SK-N-MC (cell line): ENCODE measurements around the gene MST1R.

Experiments
- EZH2 ChIP-seq: fragments of 200-600 bp; sonication (generic); IDR thresholded peaks from one replicate; pipeline ENCODE4 v1.6.1; 2017; ENCODE audit warnings: antibody characterized with exemption
- FOXP2 ChIP-seq: optimal IDR thresholded peaks from 2 replicates; pipeline ENCODE3; 2011; ENCODE audit warnings: mild to moderate bottlenecking, moderate library complexity; ENCODE audit not compliant: insufficient read depth; ENCODE audit errors: extremely low read length, control extremely low read depth
- POLR2AphosphoS5 ChIP-seq: IDR thresholded peaks from 2 replicates; pipeline ENCODE4 v1.6.1; 2012; ENCODE audit warnings: mild to moderate bottlenecking, low read depth, low read length, borderline replicate concordance

DNA sequence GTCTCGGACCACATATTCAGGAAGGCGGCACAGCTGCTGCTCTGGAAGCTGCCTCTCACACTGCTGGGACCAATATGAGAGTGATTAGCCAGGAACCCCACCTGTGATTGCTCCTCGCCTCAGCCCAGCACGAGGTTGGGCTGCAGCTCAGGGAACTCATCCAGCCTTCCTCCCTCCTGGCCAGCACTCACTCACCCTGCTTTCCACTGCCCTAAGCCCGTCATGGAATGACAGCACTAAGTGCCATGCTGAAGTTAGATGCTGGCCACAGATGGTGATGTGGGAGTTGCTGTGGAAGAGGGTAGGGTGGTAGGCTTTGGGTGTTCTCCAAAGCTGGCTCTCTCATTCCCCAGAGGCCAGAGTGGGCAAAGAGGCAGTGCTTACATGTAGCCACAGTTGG lies 7.3 kb downstream of the MST1R start:
- no peak for TF ChIP-seq EZH2
- TF ChIP-seq POLR2AphosphoS5: no peak
- TF ChIP-seq FOXP2: no peak
